ENCODE data around the gene AQP11. TPM values are rescaled to one million over a fixed set of nuclear protein-coding genes. Genes with fewer than 3 reads are reported as not detected.
"Not testable (repeated sequence)": the region's sequence is repeated elsewhere in the genome, so short reads cannot be mapped to it uniquely, and the experiment has no call there.

AQP11 gene
- total RNA-seq, 2 donors from 2014 or later = 0.22 to 0.69 TPM

DNA sequence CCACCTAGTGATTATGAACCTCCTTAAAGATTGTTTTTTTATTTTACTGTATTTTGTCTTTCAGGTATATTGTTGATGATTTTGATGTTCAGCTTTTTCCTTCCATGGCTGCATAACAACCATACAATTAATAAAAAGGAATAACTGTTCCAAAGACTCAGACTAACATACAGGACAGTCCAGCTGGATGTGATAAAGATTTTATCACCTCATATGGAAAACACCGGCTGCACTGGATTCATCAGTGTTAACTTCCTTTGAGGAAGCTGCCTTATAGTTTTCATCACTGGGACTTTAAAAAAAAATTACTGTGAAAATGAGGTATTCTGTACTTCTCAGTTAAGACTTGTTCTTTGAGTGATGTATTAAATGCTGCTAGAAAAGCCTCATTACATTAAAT lies 19.5 kb downstream of the AQP11 start:
- Mint-ChIP-seq H3K27ac (no peak overlapping the region), H3K4me1 (ENCODE audit: low read depth) (no peaks in the 10 kb centered on the region), H3K27me3 (ENCODE audit: low read depth) (no peaks in the 10 kb centered on the region), H3K4me3 (no peak overlapping the region), H3K9me3 (no peaks in the 10 kb centered on the region), H3K36me3 (ENCODE audit: insufficient read depth in 2 of 2) (peaks cover 1 to 3% of the 10 kb centered on the region in 2 donors)
- ATAC-seq (replicated peaks in 1 of 2) = no peak
- no peak for DNase-seq

- Mint-ChIP-seq H3K4me3 (no peak overlapping the region), H3K4me1 (ENCODE audit: low read depth) (no peaks in the 10 kb centered on the region), H3K27ac (no peak overlapping the region), H3K36me3 (ENCODE audit: insufficient read depth in 2 of 2) (peaks cover 3 to 7% of the 10 kb centered on the region in 2 donors), H3K9me3 (no peaks in the 10 kb centered on the region), H3K27me3 (ENCODE audit: low read depth) (no peaks in the 10 kb centered on the region)
- ATAC-seq (replicated peaks in 1 of 2) (no peak), DNase-seq (no peak)
Observed at GRCh38 chr11:77611921-77612320, 22.2 kb downstream of the AQP11 start.

DNA sequence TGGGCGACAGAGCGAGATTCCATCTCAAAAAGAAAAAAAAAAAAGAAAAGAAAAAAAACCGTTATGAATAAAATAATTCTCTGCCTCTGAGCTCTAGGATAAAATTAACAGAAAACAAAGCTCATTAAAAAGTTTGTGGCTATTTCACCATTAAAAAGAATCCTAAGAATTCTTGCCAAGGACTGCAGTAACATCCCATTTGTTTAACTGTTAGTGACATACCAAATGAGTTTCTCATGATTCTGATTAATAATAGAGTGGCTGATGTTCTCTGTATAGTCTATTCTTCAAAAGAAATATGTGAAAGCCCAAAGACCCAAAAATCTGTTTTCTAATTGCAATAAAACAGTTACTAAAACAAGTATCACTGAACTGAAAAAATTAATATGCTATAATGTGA lies 28.1 kb downstream of the AQP11 start:
- Mint-ChIP-seq H3K27ac (no peak overlapping the region), H3K4me3 (no peak overlapping the region), H3K36me3 (ENCODE audit: insufficient read depth in 2 of 2) (peaks cover 9 to 19% of the 10 kb centered on the region in 2 donors), H3K9me3 (no peaks in the 10 kb centered on the region), H3K27me3 (ENCODE audit: low read depth) (no peaks in the 10 kb centered on the region), H3K4me1 (ENCODE audit: low read depth) (no peaks in the 10 kb centered on the region)
- ATAC-seq (replicated peaks in 1 of 2) = no peak
- DNase-seq = no peak

DNA sequence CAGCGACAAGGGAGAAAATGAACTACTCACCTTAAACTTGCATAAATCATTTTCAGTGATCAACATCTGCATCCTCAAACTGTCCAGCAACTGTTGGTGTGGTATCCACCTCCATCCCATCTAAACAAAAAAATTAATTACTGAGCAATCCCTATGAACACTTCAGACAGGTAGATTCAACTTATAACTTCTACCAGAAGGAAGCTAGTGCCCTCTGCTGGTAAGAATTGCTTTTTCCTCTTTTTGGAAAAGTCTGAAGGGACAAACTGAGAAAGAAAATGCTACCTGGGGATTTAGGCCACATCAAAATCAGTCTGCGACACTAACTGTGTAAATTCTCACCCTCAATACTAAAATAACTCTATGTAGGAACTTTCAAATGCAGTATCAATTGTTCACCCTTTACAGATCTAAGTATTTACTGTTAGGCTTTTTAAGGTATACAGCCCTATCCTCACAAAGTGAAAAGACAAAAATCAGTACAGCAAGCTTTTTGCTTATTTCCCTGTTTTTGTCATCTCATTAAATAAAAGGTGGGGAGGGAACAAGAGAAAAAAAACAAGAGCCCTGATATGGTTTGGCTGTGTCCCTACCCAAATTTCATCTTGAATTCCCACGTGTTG lies 29.9 kb downstream of the AQP11 start:
- Mint-ChIP-seq H3K27ac (no peak overlapping the region), H3K4me1 (ENCODE audit: low read depth) (no peaks in the 10 kb centered on the region)

GRCh38 chr11:77630157-77630710 lies 40.5 kb downstream of the AQP11 start:
- Mint-ChIP-seq H3K4me1 (ENCODE audit: low read depth) (peaks cover 47% of the 10 kb centered on the region), H3K4me3 (peak overlapping the region; percentile 52 to 75), H3K36me3 (ENCODE audit: insufficient read depth in 2 of 2) (peaks cover 9 to 17% of the 10 kb centered on the region in 2 donors), H3K9me3 (no peaks in the 10 kb centered on the region), H3K27me3 (ENCODE audit: low read depth) (no peaks in the 10 kb centered on the region), H3K27ac (peak overlapping the region; percentile 15)
- DNase-seq (no peak), ATAC-seq (replicated peaks in 1 of 2) (no peak)

More for the DNA sequence above, 29.9 kb downstream of the AQP11 start:
- ATAC-seq (replicated peaks in 1 of 2) (no peak), DNase-seq (peak in 1 of 2 donors; percentile 34)
- Mint-ChIP-seq H3K4me3 (no peak overlapping the region), H3K27me3 (ENCODE audit: low read depth) (no peaks in the 10 kb centered on the region), H3K9me3 (no peaks in the 10 kb centered on the region), H3K36me3 (ENCODE audit: insufficient read depth in 2 of 2) (peaks cover 11 to 19% of the 10 kb centered on the region in 2 donors)

GRCh38 chr11:77633926-77634325 lies 44.2 kb downstream of the AQP11 start:
- peak overlapping the region; percentile 50 to 62 for H3K4me3 Mint-ChIP-seq
- not testable (repeated sequence) for DNase-seq; ATAC-seq (replicated peaks in 1 of 2); H3K27me3 Mint-ChIP-seq (ENCODE audit: low read depth); H3K9me3 Mint-ChIP-seq
- H3K4me1 Mint-ChIP-seq (ENCODE audit: low read depth) = peaks cover 71% of the 10 kb centered on the region
- H3K36me3 Mint-ChIP-seq (ENCODE audit: insufficient read depth in 2 of 2) = peaks cover 17 to 23% of the 10 kb centered on the region in 2 donors
- H3K27ac Mint-ChIP-seq = peak overlapping the region; percentile 80

GRCh38 chr11:77636731-77637344 lies 47.1 kb downstream of the AQP11 start:
- ATAC-seq (replicated peaks in 1 of 2) (no peak), DNase-seq (no peak)
- H3K4me1 Mint-ChIP-seq (ENCODE audit: low read depth) = peaks cover 50% of the 10 kb centered on the region
- peak overlapping the region; percentile 94 to 97 for H3K4me3 Mint-ChIP-seq
- H3K27me3 Mint-ChIP-seq (ENCODE audit: low read depth) = no peaks in the 10 kb centered on the region
- H3K36me3 Mint-ChIP-seq (ENCODE audit: insufficient read depth in 2 of 2) = peaks cover 14 to 18% of the 10 kb centered on the region in 2 donors
- peak overlapping the region; percentile 94 for H3K27ac Mint-ChIP-seq
- peaks cover 0 to 2% of the 10 kb centered on the region in 2 donors for H3K9me3 Mint-ChIP-seq

- peaks cover 45% of the 10 kb centered on the region for H3K4me1 Mint-ChIP-seq (ENCODE audit: low read depth)
- DNase-seq = peak; percentile 85 to 87
- peaks cover 14 to 18% of the 10 kb centered on the region in 2 donors for H3K36me3 Mint-ChIP-seq (ENCODE audit: insufficient read depth in 2 of 2)
- peak within 1 kb of the TSS; percentile 96 for H3K27ac Mint-ChIP-seq
- peak; percentile 98 to 99 for ATAC-seq (replicated peaks in 1 of 2)
- peak within 1 kb of the TSS; percentile 94 to 97 for H3K4me3 Mint-ChIP-seq
- H3K9me3 Mint-ChIP-seq = peaks cover 0 to 2% of the 10 kb centered on the region in 2 donors
- no peaks in the 10 kb centered on the region for H3K27me3 Mint-ChIP-seq (ENCODE audit: low read depth)
Observed at GRCh38 chr11:77637345-77638165, 47.8 kb downstream of the AQP11 start, which contains the start of gene CLNS1A. Gene CLNS1A, minus strand, starts transcription at chr11:77637794. Its CDS starts 80 bp downstream, at chr11:77637714.

- Mint-ChIP-seq H3K4me3 (no peak overlapping the region), H3K27ac (no peak overlapping the region), H3K9me3 (peaks cover 0 to 2% of the 10 kb centered on the region in 2 donors), H3K36me3 (ENCODE audit: insufficient read depth in 2 of 2) (peaks cover 4 to 7% of the 10 kb centered on the region in 2 donors), H3K27me3 (ENCODE audit: low read depth) (peaks cover 7% of the 10 kb centered on the region), H3K4me1 (ENCODE audit: low read depth) (peaks cover 16% of the 10 kb centered on the region)
- DNase-seq (no peak), ATAC-seq (replicated peaks in 1 of 2) (no peak)
Observed at GRCh38 chr11:77642228-77642627, 52.5 kb downstream of the AQP11 start.

- Mint-ChIP-seq H3K4me1 (ENCODE audit: low read depth) (peaks cover 8% of the 10 kb centered on the region), H3K27me3 (ENCODE audit: low read depth) (peaks cover 10% of the 10 kb centered on the region), H3K9me3 (no peaks in the 10 kb centered on the region), H3K4me3 (no peak overlapping the region), H3K36me3 (ENCODE audit: insufficient read depth in 2 of 2) (peaks cover 0 to 2% of the 10 kb centered on the region in 2 donors), H3K27ac (no peak overlapping the region)
- ATAC-seq (replicated peaks in 1 of 2) (no peak), DNase-seq (no peak)
Observed at GRCh38 chr11:77644887-77645286, 55.1 kb downstream of the AQP11 start.

DNA sequence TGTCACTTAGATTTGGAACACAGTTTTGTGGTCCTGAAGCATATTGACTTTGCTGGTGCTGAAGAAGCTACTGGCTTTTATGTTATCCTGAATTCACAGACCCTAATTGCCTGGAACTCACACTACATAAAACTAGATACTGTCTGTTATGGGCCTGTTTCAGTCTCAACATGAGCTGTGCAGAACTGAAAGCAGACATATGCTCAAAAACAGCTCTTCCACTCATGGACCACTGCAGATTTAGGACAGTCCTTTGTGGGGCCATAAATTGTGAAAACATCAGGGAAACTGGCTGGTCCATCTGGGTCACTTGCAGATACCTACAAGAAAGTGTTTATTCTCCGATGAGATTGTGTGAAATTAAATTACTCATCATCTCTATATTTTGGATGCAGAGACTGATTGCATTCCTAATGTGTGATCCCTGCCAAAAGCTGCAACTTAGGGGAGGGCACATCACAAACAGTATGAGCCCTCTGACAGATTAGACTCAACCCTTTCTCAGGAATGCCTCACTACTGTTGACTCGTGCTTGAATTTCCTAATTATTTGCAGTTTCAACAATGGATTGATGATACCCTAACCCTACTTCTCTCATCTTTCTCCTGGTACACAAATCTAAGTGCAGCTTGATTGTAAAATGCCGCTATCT lies 58.0 kb downstream of the AQP11 start:
- H3K27ac Mint-ChIP-seq = no peak overlapping the region
- H3K36me3 Mint-ChIP-seq (ENCODE audit: insufficient read depth in 2 of 2) = no peaks in the 10 kb centered on the region
- ATAC-seq (replicated peaks in 1 of 2) = no peak
- H3K4me1 Mint-ChIP-seq (ENCODE audit: low read depth) = peaks cover 8% of the 10 kb centered on the region
- H3K27me3 Mint-ChIP-seq (ENCODE audit: low read depth) = peaks cover 14% of the 10 kb centered on the region
- H3K4me3 Mint-ChIP-seq = no peak overlapping the region
- H3K9me3 Mint-ChIP-seq = no peaks in the 10 kb centered on the region
- DNase-seq = no peak

DNA sequence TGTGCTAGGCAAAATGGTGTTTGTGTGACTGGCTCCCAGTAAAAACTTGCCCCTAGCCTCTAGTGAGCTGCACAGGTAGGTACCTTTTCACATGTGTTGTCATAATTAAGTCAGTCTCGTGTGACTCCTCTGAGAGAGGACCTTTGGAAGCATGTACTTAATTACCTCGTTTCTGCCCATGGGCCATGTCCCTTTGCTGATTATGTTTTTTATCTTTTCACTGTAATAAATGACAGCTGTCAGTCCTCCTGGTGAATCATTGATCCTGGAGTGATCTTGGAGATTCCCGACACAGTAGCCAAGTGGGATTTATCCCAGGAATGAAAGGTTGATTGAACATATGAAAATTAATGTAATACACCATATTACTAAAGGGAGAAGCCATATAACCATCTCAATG lies 60.4 kb downstream of the AQP11 start:
- Mint-ChIP-seq H3K4me1 (ENCODE audit: low read depth) (no peaks in the 10 kb centered on the region), H3K4me3 (no peak overlapping the region), H3K36me3 (ENCODE audit: insufficient read depth in 2 of 2) (no peaks in the 10 kb centered on the region), H3K9me3 (no peaks in the 10 kb centered on the region), H3K27ac (no peak overlapping the region), H3K27me3 (ENCODE audit: low read depth) (peaks cover 13% of the 10 kb centered on the region)
- DNase-seq = no peak
- no peak for ATAC-seq (replicated peaks in 1 of 2)

All from activated T-cell treated with anti-CD3 and anti-CD28 coated beads, Interleukin-2, amount 50 U/mL, for 72 hours (primary cell).